Measurements from ENCODE around the gene DTYMK. TPM values are rescaled to one million over a fixed set of nuclear protein-coding genes. Genes with fewer than 3 reads are reported as not detected.

DTYMK gene
- total and polyA plus RNA-seq, 2 of the 4 experiments (the other 2 are of a cell fraction) = 31.7 to 50.1 TPM

GRCh38 chr2:241633561-241633960 lies 53.1 kb downstream of the DTYMK start:
- H2AK5ac ChIP-seq (ENCODE audit: low read depth, low read length) = no peak overlapping the region
- no TSS peak for BruUV-seq (replicated peaks)
- ChIA-PET CTCF (no interaction called here), POLR2A (ENCODE audit: unreplicated experiment) (no interaction called here)
- H2AFZ ChIP-seq (replicated peaks; ENCODE audit: low read length, poor library complexity) = no peak overlapping the region
- dilution Hi-C loops (cut with HindIII; ENCODE audit: low sequenced_read_pairs, unreplicated experiment) (no loop called here), in situ Hi-C loops (cut with MboI; ENCODE audit: low sequenced_read_pairs) (no loop called here), intact Hi-C loops (cut with micrococcal nuclease) (no loop called here)
- H3K4ac ChIP-seq (ENCODE audit: low read depth, low read length) = no peak overlapping the region
- no peaks in the 10 kb centered on the region for H3K9me3 ChIP-seq (ENCODE audit: control insufficient read depth, insufficient read depth, low read length)
- no peak for ATAC-seq (ENCODE audit: low read depth)
- no peak overlapping the region for H4K8ac ChIP-seq (ENCODE audit: low read depth in 2 of 2, low read length in 2 of 2)
- peaks cover 13% of the 10 kb centered on the region; the same call in 1 of the 2 replicates for H3K9me1 ChIP-seq (ENCODE audit: insufficient read depth, low read length)
- H3K18ac ChIP-seq (ENCODE audit: low read depth, low read length) = no peak overlapping the region
- no peak overlapping the region for H3K4me2 ChIP-seq (ENCODE audit: low read depth, low read length)
- H3K79me1 ChIP-seq (ENCODE audit: low read depth in 1 of 2, low read length in 2 of 2) = peaks cover 29 to 78% of the 10 kb centered on the region in 2 experiments
- no peak overlapping the region for H3K56ac ChIP-seq (ENCODE audit: extremely low read depth, insufficient read depth, low read length)
- no peak overlapping the region for H3K9ac ChIP-seq (ENCODE audit: low read depth, low read length)
- no peak overlapping the region for H3K27ac ChIP-seq (ENCODE audit: insufficient read depth, low read length)
- H3K23ac ChIP-seq (ENCODE audit: low read depth, low read length) = no peak overlapping the region
- H2AK9ac ChIP-seq (replicated peaks; ENCODE audit: low read depth, low read length, poor library complexity) = no peak overlapping the region
- H2BK5ac ChIP-seq (ENCODE audit: low read depth, low read length, poor library complexity, severe bottlenecking) = no peak overlapping the region
- TF ChIP-seq MAZ (IDR thresholded peaks at IDR 0.05; ENCODE audit: borderline replicate concordance, low read depth, low read length) = no peak
- TF ChIP-seq ELK1 (IDR thresholded peaks at IDR 0.05; ENCODE audit: borderline replicate concordance, low read depth, low read length) = no peak
- TF ChIP-seq SMC3 (IDR thresholded peaks at IDR 0.05; ENCODE audit: low read depth, low read length) = no peak
- no peak for TF ChIP-seq CTCF (conservative IDR thresholded peaks at IDR 0.05; ENCODE audit: low read depth, low read length)
- no peak for TF ChIP-seq MXI1 (IDR thresholded peaks at IDR 0.05; ENCODE audit: borderline replicate concordance, low read depth, low read length)
- TF ChIP-seq RCOR1 (IDR thresholded peaks at IDR 0.05; ENCODE audit: insufficient replicate concordance, low read length) = no peak
- TF ChIP-seq FOS (IDR thresholded peaks at IDR 0.05; ENCODE audit: low read depth, low read length) = no peak
- no peak for TF ChIP-seq RFX5 (IDR thresholded peaks at IDR 0.05; ENCODE audit: low read depth, low read length)
- no peak for TF ChIP-seq BHLHE40 (IDR thresholded peaks at IDR 0.05; ENCODE audit: low read depth, low read length)
- no peak for TF ChIP-seq MAFK (IDR thresholded peaks at IDR 0.05; ENCODE audit: low read depth, low read length)
- no peak for TF ChIP-seq CHD1 (IDR thresholded peaks at IDR 0.05; ENCODE audit: low read depth, low read length)
- TF ChIP-seq USF2 (IDR thresholded peaks at IDR 0.05; ENCODE audit: low read depth, low read length) = no peak
- no peak for TF ChIP-seq CEBPB (IDR thresholded peaks at IDR 0.05; ENCODE audit: low read depth, low read length)
- no peak for TF ChIP-seq NFE2L2 (IDR thresholded peaks at IDR 0.05; ENCODE audit: low read depth, low read length)
- no peak for TF ChIP-seq POLR2A (IDR thresholded peaks at IDR 0.05; ENCODE audit: low read depth, low read length)
- peaks cover 21% of the 10 kb centered on the region for H3K36me3 ChIP-seq (ENCODE audit: control insufficient read depth, insufficient read depth, low read length)
- no peaks in the 10 kb centered on the region for H3K27me3 ChIP-seq (ENCODE audit: control insufficient read depth, insufficient read depth, low read length)
- H2BK15ac ChIP-seq (ENCODE audit: low read depth, low read length) = no peak overlapping the region
- 95% methylated on average over 11 of the region's 17 CpGs; no CpG with 5 or more reads in 1 of the 2 experiments for WGBS, 2 experiments (ENCODE audit: extremely low coverage in 2 of 2, insufficient read length in 1 of 2)
- H4K91ac ChIP-seq (ENCODE audit: insufficient read depth, low read depth, low read length) = no peak overlapping the region
- no peak overlapping the region for H3K4me3 ChIP-seq (ENCODE audit: insufficient read depth, low read depth, low read length)
- peaks cover 50% of the 10 kb centered on the region for H4K20me1 ChIP-seq (ENCODE audit: insufficient read depth, low read length)
- no peak for DNase-seq
- no peak overlapping the region for H2BK20ac ChIP-seq (ENCODE audit: low read depth, low read length)
- no peak overlapping the region for H4K5ac ChIP-seq (ENCODE audit: low read depth, low read length)
- H2BK120ac ChIP-seq (ENCODE audit: low read depth, low read length) = no peak overlapping the region
- H3K14ac ChIP-seq (replicated peaks; ENCODE audit: low read depth, low read length) = no peak overlapping the region
- peaks cover 4% of the 10 kb centered on the region for H3K4me1 ChIP-seq (ENCODE audit: control insufficient read depth, insufficient read depth, low read length)
